IMR-90 (cell line): ENCODE measurements around the gene NOBOX. TPM values are rescaled to one million over a fixed set of nuclear protein-coding genes. Genes with fewer than 3 reads are reported as not detected.

Experiments used
- ATAC-seq: fragments of 200-7000 bp; cut with Tn5 transposase; 2 replicates; pipeline ENCODE4 v1.9.1; 2020; ENCODE audit warnings: low read depth, mild to moderate bottlenecking, moderate library complexity
- BruUV-seq: library from RNA; stranded (reverse); fragments of 400-500 nt; replicated peaks from 2 replicates; lab custom pipeline; 2021; lab: Mats Ljungman, UMichigan
- CTCF ChIA-PET: fragments of 300-600 bp; formaldehyde crosslinking; extraction: SDS; loops from one replicate; lab custom pipeline; 2021; ENCODE audit warnings: antibody characterized with exemption; lab: Yijun Ruan, JAX
- POLR2A ChIA-PET: fragments of 300-600 bp; sonication (Branson Sonifier 250); formaldehyde crosslinking; loops from one replicate; lab custom pipeline; 2022; ENCODE audit warnings: antibody characterized with exemption; ENCODE audit not compliant: unreplicated experiment; lab: Charles Lee
- DNase-seq: peaks from one replicate; pipeline ENCODE4 v3.0.0; 2013
- H2AFZ ChIP-seq: replicated peaks from 2 replicates; pipeline ENCODE3; 2013; ENCODE audit warnings: low read length, mild to moderate bottlenecking; ENCODE audit not compliant: poor library complexity
- H2AK5ac ChIP-seq: 2 replicates; pipeline ENCODE4 v1.6.1; 2013; ENCODE audit warnings: low read depth, low read length, inconsistent platforms
- H2AK9ac ChIP-seq: replicated peaks from 2 replicates; pipeline ENCODE3; 2013; ENCODE audit warnings: mild to moderate bottlenecking, low read depth, low read length, moderate library complexity; ENCODE audit not compliant: poor library complexity
- H2BK120ac ChIP-seq: 2 replicates; pipeline ENCODE4 v1.6.1; 2013; ENCODE audit warnings: low read depth, low read length, inconsistent platforms
- H2BK15ac ChIP-seq: 3 replicates; pipeline ENCODE4 v1.6.1; 2013; ENCODE audit warnings: low read depth, low read length, inconsistent platforms
- H2BK20ac ChIP-seq: 2 replicates; pipeline ENCODE4 v1.6.1; 2013; ENCODE audit warnings: low read depth, mild to moderate bottlenecking, inconsistent platforms, low read length, moderate library complexity
- H2BK5ac ChIP-seq: 2 replicates; pipeline ENCODE4 v1.6.1; 2013; ENCODE audit warnings: mild to moderate bottlenecking, low read depth, low read length, inconsistent platforms; ENCODE audit not compliant: poor library complexity, severe bottlenecking
- H3K14ac ChIP-seq: replicated peaks from 2 replicates; pipeline ENCODE4 v1.6.1; 2013; ENCODE audit warnings: low read depth, low read length, inconsistent platforms
- H3K18ac ChIP-seq: 2 replicates; pipeline ENCODE4 v1.6.1; 2013; ENCODE audit warnings: low read depth, low read length, control low read depth
- H3K23ac ChIP-seq: 2 replicates; pipeline ENCODE4 v1.6.1; 2013; ENCODE audit warnings: low read depth, low read length, inconsistent platforms
- H3K27ac ChIP-seq: 2 replicates; pipeline ENCODE4 v1.5.1; 2013; ENCODE audit warnings: mild to moderate bottlenecking, control low read depth, low read length; ENCODE audit not compliant: insufficient read depth
- H3K27me3 ChIP-seq: 2 replicates; pipeline ENCODE4 v1.6.1; 2013; ENCODE audit warnings: low read length; ENCODE audit not compliant: control insufficient read depth, insufficient read depth
- H3K36me3 ChIP-seq: 2 replicates; pipeline ENCODE4 v1.6.1; 2013; ENCODE audit warnings: low read length, mixed read lengths; ENCODE audit not compliant: control insufficient read depth, insufficient read depth
- H3K4ac ChIP-seq: 2 replicates; pipeline ENCODE4 v1.6.1; 2013; ENCODE audit warnings: low read depth, low read length, inconsistent platforms
- H3K4me1 ChIP-seq: 2 replicates; pipeline ENCODE4 v1.6.1; 2013; ENCODE audit warnings: low read length, mixed read lengths; ENCODE audit not compliant: control insufficient read depth, insufficient read depth
- H3K4me2 ChIP-seq: 2 replicates; pipeline ENCODE4 v1.6.1; 2013; ENCODE audit warnings: low read depth, mild to moderate bottlenecking, control low read depth, low read length, moderate library complexity
- H3K4me3 ChIP-seq: 2 replicates; pipeline ENCODE4 v1.5.1; 2013; ENCODE audit warnings: low read depth, mild to moderate bottlenecking, control low read depth, low read length, moderate library complexity; ENCODE audit not compliant: insufficient read depth
- H3K56ac ChIP-seq: 2 replicates; pipeline ENCODE4 v1.6.1; 2013; ENCODE audit warnings: low read length, inconsistent platforms; ENCODE audit not compliant: insufficient read depth; ENCODE audit errors: extremely low read depth
- H3K79me1 ChIP-seq, 2 experiments: 2 replicates each; pipeline ENCODE4 v1.6.1; 2013; ENCODE audit warnings: low read length in 2 of 2, inconsistent platforms in 1 of 2, low read depth in 1 of 2
- H3K9ac ChIP-seq: 2 replicates; pipeline ENCODE4 v1.6.1; 2013; ENCODE audit warnings: low read depth, low read length, control low read depth
- H3K9me1 ChIP-seq: 2 replicates; pipeline ENCODE4 v1.6.1; 2013; ENCODE audit warnings: low read length, inconsistent platforms; ENCODE audit not compliant: insufficient read depth
- H3K9me3 ChIP-seq: 2 replicates; pipeline ENCODE4 v1.6.1; 2013; ENCODE audit warnings: low read length; ENCODE audit not compliant: control insufficient read depth, insufficient read depth
- H4K20me1 ChIP-seq: 2 replicates; pipeline ENCODE4 v1.6.1; 2013; ENCODE audit warnings: low read length, inconsistent platforms; ENCODE audit not compliant: insufficient read depth
- H4K5ac ChIP-seq: 2 replicates; pipeline ENCODE4 v1.6.1; 2013; ENCODE audit warnings: mild to moderate bottlenecking, low read depth, low read length, control low read depth
- H4K8ac ChIP-seq, 2 experiments: 2 replicates each; pipeline ENCODE4 v1.6.1; 2013; ENCODE audit warnings: low read depth in 2 of 2, low read length in 2 of 2, control low read depth in 1 of 2, inconsistent platforms in 1 of 2
- H4K91ac ChIP-seq: 2 replicates; pipeline ENCODE4 v1.6.1; 2013; ENCODE audit warnings: low read depth, low read length, inconsistent platforms; ENCODE audit not compliant: insufficient read depth
- BHLHE40 ChIP-seq: fragments of 150-350 bp; IDR thresholded peaks from 2 replicates; pipeline ENCODE4 v1.6.1; 2016; ENCODE audit warnings: mild to moderate bottlenecking, low read depth, low read length
- CEBPB ChIP-seq: IDR thresholded peaks from 2 replicates; pipeline ENCODE4 v1.6.1; 2012; ENCODE audit warnings: low read depth, low read length, improper control_type of control experiment
- CHD1 ChIP-seq: IDR thresholded peaks from 2 replicates; pipeline ENCODE4 v1.6.1; 2012; ENCODE audit warnings: low read depth, low read length, improper control_type of control experiment
- MAFK ChIP-seq: IDR thresholded peaks from 2 replicates; pipeline ENCODE4 v1.6.1; 2012; ENCODE audit warnings: low read depth, low read length, improper control_type of control experiment
- MAZ ChIP-seq: IDR thresholded peaks from 2 replicates; pipeline ENCODE4 v1.6.1; 2012; ENCODE audit warnings: low read depth, mild to moderate bottlenecking, low read length, improper control_type of control experiment, moderate library complexity, borderline replicate concordance
- MXI1 ChIP-seq: IDR thresholded peaks from 2 replicates; pipeline ENCODE4 v1.6.1; 2012; ENCODE audit warnings: low read depth, mild to moderate bottlenecking, low read length, moderate library complexity, borderline replicate concordance
- NFE2L2 ChIP-seq: fragments of 150-350 bp; IDR thresholded peaks from 2 replicates; pipeline ENCODE4 v1.6.1; 2016; ENCODE audit warnings: low read depth, mild to moderate bottlenecking, low read length
- POLR2A ChIP-seq: IDR thresholded peaks from 2 replicates; pipeline ENCODE4 v1.6.1; 2012; ENCODE audit warnings: mild to moderate bottlenecking, low read depth, low read length
- RAD21 ChIP-seq: IDR thresholded peaks from 2 replicates; pipeline ENCODE4 v1.6.1; 2012; ENCODE audit warnings: low read length, improper control_type of control experiment
- RCOR1 ChIP-seq: IDR thresholded peaks from 2 replicates; pipeline ENCODE4 v1.6.1; 2012; ENCODE audit warnings: mild to moderate bottlenecking, low read length, improper control_type of control experiment; ENCODE audit not compliant: insufficient replicate concordance
- RFX5 ChIP-seq: IDR thresholded peaks from 2 replicates; pipeline ENCODE4 v1.8.0; 2012; ENCODE audit warnings: low read depth, mild to moderate bottlenecking, low read length, moderate library complexity
- SMC3 ChIP-seq: fragments of 150-350 bp; IDR thresholded peaks from 2 replicates; pipeline ENCODE4 v1.6.1; 2016; ENCODE audit warnings: low read depth, mild to moderate bottlenecking, antibody characterized with exemption, low read length, moderate library complexity
- WGBS, 2 experiments: methylation state at CpG; one replicate each; pipeline versions ENCODE4 v1.1.5 to v1.1.7; 2013; ENCODE audit warnings: missing lambda C conversion rate in 2 of 2; ENCODE audit not compliant: insufficient read length in 1 of 2; ENCODE audit errors: extremely low coverage in 2 of 2; 5-methylcytosine and 5-hydroxymethylcytosine counted together
- dilution Hi-C: fragments of 300-500 bp; cut with HindIII; formaldehyde crosslinking; loops from one replicate; pipeline ENCODE4 v1.14.3; 2018; ENCODE audit warnings: low sequenced_read_pairs; ENCODE audit not compliant: unreplicated experiment
- in situ Hi-C: fragments of 300-500 bp; cut with MboI; formaldehyde crosslinking; loops from 3 replicates; pipeline ENCODE4 v1.14.3; 2019; ENCODE audit warnings: low sequenced_read_pairs, inconsistent platforms, mixed read lengths
- intact Hi-C: fragments of 100-400 bp; cut with micrococcal nuclease; formaldehyde crosslinking; loops from 2 replicates; pipeline ENCODE4 v1.10.0; 2022
- polyA plus RNA-seq, 3 experiments: library from polyadenylated mRNA; depleted of rRNA; stranded (reverse); fragments of >200 nt; gene quantifications; 2 replicates each; pipeline ENCODE4 v1.2.3, GENCODE V29; 2012; ENCODE audit warnings: low replicate concordance in 1 of 3
- total RNA-seq: library from RNA; depleted of rRNA; stranded (reverse); fragments of >200 nt; gene quantifications from 2 replicates; pipeline ENCODE4 v1.2.3, GENCODE V29; 2012
- TF ChIP-seq, protein P1 (sequence below): fragments of 150-350 bp; IDR thresholded peaks from 2 replicates; pipeline ENCODE4 v1.6.1; 2017; ENCODE audit warnings: mild to moderate bottlenecking, antibody characterized with exemption, low read length, low read depth
- TF ChIP-seq, protein P2 (sequence below): fragments of 150-350 bp; IDR thresholded peaks from 2 replicates; pipeline ENCODE4 v1.6.1; 2016; ENCODE audit warnings: low read depth, mild to moderate bottlenecking, low read length, moderate library complexity, borderline replicate concordance
- TF ChIP-seq, protein P3 (sequence below): conservative IDR thresholded peaks from 2 replicates; pipeline ENCODE4 v1.5.1; 2012; ENCODE audit warnings: mild to moderate bottlenecking, low read depth, low read length, improper control_type of control experiment

Gene NOBOX
- total and polyA plus RNA-seq, 2 of the 4 experiments (the other 2 are of a cell fraction): not detected

DNA sequence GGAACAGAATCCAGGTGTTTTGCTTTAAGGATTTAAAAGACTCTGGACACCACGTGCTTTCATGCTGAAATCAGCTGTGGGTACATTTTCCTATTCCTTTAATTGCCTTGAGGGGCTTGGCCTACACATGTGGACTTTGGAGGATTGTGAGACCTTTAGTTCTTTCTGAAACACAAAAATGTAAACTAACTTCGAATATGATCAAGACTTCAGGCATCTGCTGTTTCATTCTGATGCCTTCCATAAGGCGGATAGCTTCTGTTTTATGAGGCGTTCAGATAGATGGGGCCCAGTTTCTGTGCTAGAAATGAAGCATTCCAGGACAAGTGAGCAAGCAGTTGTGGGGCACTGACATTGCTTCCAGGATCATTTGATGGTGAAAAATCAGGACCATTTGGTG lies 1.5 kb upstream of the NOBOX start:
- no peaks in the 10 kb centered on the region for H3K4me1 ChIP-seq
- no peak overlapping the region for H2BK15ac ChIP-seq
- H2BK5ac ChIP-seq: no peak overlapping the region
- POLR2A ChIA-PET: no interaction called here
- no peak overlapping the region for H3K27ac ChIP-seq
- 75% methylated on average over 2 of the region's 4 CpGs; no CpG with 5 or more reads in 1 of the 2 experiments for WGBS, 2 experiments
- no peak overlapping the region for H4K91ac ChIP-seq
- no peak overlapping the region for H3K4me3 ChIP-seq
- no peak for DNase-seq
- no peak overlapping the region for H4K5ac ChIP-seq
- no peak overlapping the region for H3K4ac ChIP-seq
- H2AFZ ChIP-seq: no peak overlapping the region
- CTCF ChIA-PET: no interaction called here
- H3K79me1 ChIP-seq: no peaks in the 10 kb centered on the region
- in situ Hi-C loops (no loop called here), dilution Hi-C loops (no loop called here), intact Hi-C loops (no loop called here)
- no peak overlapping the region for H3K14ac ChIP-seq
- BruUV-seq: no TSS peak
- H3K9ac ChIP-seq: no peak overlapping the region
- H2AK9ac ChIP-seq: no peak overlapping the region
- no peak overlapping the region for H4K8ac ChIP-seq
- H3K4me2 ChIP-seq: no peak overlapping the region
- no peak for ATAC-seq
- no peak for TF ChIP-seq RFX5
- TF ChIP-seq MXI1: no peak
- no peak for TF ChIP-seq POLR2A
- TF ChIP-seq BHLHE40: no peak
- TF ChIP-seq RCOR1: no peak
- TF ChIP-seq CHD1: no peak
- TF ChIP-seq, protein P1, sequence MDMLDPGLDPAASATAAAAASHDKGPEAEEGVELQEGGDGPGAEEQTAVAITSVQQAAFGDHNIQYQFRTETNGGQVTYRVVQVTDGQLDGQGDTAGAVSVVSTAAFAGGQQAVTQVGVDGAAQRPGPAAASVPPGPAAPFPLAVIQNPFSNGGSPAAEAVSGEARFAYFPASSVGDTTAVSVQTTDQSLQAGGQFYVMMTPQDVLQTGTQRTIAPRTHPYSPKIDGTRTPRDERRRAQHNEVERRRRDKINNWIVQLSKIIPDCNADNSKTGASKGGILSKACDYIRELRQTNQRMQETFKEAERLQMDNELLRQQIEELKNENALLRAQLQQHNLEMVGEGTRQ: no peak
- TF ChIP-seq MAFK: no peak
- TF ChIP-seq NFE2L2: no peak
- TF ChIP-seq RAD21: no peak
- no peak for TF ChIP-seq MAZ
- TF ChIP-seq SMC3: no peak
- TF ChIP-seq, protein P2, sequence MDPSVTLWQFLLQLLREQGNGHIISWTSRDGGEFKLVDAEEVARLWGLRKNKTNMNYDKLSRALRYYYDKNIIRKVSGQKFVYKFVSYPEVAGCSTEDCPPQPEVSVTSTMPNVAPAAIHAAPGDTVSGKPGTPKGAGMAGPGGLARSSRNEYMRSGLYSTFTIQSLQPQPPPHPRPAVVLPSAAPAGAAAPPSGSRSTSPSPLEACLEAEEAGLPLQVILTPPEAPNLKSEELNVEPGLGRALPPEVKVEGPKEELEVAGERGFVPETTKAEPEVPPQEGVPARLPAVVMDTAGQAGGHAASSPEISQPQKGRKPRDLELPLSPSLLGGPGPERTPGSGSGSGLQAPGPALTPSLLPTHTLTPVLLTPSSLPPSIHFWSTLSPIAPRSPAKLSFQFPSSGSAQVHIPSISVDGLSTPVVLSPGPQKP: no peak
- TF ChIP-seq, protein P3, sequence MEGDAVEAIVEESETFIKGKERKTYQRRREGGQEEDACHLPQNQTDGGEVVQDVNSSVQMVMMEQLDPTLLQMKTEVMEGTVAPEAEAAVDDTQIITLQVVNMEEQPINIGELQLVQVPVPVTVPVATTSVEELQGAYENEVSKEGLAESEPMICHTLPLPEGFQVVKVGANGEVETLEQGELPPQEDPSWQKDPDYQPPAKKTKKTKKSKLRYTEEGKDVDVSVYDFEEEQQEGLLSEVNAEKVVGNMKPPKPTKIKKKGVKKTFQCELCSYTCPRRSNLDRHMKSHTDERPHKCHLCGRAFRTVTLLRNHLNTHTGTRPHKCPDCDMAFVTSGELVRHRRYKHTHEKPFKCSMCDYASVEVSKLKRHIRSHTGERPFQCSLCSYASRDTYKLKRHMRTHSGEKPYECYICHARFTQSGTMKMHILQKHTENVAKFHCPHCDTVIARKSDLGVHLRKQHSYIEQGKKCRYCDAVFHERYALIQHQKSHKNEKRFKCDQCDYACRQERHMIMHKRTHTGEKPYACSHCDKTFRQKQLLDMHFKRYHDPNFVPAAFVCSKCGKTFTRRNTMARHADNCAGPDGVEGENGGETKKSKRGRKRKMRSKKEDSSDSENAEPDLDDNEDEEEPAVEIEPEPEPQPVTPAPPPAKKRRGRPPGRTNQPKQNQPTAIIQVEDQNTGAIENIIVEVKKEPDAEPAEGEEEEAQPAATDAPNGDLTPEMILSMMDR: no peak
- TF ChIP-seq CEBPB: no peak
- H2AK5ac ChIP-seq: no peak overlapping the region
- no peaks in the 10 kb centered on the region for H3K36me3 ChIP-seq
- no peak overlapping the region for H3K18ac ChIP-seq
- H3K56ac ChIP-seq: no peak overlapping the region
- H3K9me1 ChIP-seq: no peaks in the 10 kb centered on the region
- H3K9me3 ChIP-seq: peaks cover 17% of the 10 kb centered on the region; the same call in 1 of the 2 replicates
- no peaks in the 10 kb centered on the region for H3K27me3 ChIP-seq
- H2BK20ac ChIP-seq: no peak overlapping the region
- H3K23ac ChIP-seq: no peak overlapping the region
- H2BK120ac ChIP-seq: no peak overlapping the region
- H4K20me1 ChIP-seq: no peaks in the 10 kb centered on the region
